Measurements from ENCODE around the gene TEAD1. TPM values are rescaled to one million over a fixed set of nuclear protein-coding genes. Genes with fewer than 3 reads are reported as not detected.

Gene TEAD1
- polyA plus RNA-seq, 1 experiment, result 79.2 TPM

DNA sequence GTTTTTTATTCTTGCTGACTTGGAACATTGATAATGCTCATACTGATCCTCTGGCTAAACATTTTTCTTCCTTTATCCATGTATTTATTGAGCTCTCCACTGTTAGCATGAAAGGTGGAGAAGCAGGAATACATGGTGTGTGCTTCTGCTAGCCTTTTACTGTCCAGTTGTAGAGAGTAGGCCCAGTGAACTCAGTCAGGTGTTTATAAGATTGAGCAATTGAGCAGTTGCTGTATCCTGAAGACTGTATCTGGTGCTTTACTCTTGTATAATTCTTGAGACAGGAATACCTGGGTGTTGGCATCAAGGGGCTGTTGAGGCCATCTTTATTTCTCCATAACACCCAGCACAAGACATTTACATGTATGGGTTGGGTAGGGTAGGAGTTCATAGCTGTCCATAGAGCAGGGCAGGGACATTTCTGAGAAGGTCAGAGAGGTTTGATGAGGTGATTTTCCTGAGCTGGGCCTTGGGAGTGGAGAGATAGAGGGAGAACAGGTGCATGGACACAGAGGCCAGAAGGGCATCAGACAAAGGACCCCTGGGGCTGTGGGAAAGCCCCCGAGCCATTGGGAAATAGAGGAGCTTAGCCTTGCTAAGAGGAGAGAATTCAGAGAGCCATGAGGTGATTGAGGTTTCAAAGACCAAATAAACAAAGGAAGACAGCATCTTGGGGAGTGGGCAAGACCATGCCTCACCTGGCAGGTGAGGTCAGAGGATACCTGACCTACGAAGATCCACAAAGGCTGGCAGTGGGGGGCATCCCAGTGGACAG is 155.5 kb downstream of the TEAD1 start:
- CTCF ChIA-PET, result interaction anchor here (0.6 kb wide), 1 partner anchor 193 kb away, joined by 3 read pairs; no protein-coding TSS in a partner anchor
- DNase-seq (ENCODE audit: low read depth), result no peak
- POLR2A ChIA-PET, result interaction anchor here (0.5 kb wide), 1 partner anchor 579 kb away, joined by 3 read pairs; no protein-coding TSS in a partner anchor
- Histone ChIP-seq H3K4me3 (ENCODE audit: low read depth, low read length) (no peak overlapping the region), H3K27me3 (ENCODE audit: control insufficient read depth, insufficient read depth, low read length) (no peaks in the 10 kb centered on the region), H3K36me3 (ENCODE audit: control insufficient read depth, insufficient read depth, low read length) (no peaks in the 10 kb centered on the region)
- TF ChIP-seq, protein P1, sequence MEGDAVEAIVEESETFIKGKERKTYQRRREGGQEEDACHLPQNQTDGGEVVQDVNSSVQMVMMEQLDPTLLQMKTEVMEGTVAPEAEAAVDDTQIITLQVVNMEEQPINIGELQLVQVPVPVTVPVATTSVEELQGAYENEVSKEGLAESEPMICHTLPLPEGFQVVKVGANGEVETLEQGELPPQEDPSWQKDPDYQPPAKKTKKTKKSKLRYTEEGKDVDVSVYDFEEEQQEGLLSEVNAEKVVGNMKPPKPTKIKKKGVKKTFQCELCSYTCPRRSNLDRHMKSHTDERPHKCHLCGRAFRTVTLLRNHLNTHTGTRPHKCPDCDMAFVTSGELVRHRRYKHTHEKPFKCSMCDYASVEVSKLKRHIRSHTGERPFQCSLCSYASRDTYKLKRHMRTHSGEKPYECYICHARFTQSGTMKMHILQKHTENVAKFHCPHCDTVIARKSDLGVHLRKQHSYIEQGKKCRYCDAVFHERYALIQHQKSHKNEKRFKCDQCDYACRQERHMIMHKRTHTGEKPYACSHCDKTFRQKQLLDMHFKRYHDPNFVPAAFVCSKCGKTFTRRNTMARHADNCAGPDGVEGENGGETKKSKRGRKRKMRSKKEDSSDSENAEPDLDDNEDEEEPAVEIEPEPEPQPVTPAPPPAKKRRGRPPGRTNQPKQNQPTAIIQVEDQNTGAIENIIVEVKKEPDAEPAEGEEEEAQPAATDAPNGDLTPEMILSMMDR (IDR thresholded peaks at IDR 0.05; ENCODE audit: insufficient read depth, low read depth, low read length), result no peak

DNA sequence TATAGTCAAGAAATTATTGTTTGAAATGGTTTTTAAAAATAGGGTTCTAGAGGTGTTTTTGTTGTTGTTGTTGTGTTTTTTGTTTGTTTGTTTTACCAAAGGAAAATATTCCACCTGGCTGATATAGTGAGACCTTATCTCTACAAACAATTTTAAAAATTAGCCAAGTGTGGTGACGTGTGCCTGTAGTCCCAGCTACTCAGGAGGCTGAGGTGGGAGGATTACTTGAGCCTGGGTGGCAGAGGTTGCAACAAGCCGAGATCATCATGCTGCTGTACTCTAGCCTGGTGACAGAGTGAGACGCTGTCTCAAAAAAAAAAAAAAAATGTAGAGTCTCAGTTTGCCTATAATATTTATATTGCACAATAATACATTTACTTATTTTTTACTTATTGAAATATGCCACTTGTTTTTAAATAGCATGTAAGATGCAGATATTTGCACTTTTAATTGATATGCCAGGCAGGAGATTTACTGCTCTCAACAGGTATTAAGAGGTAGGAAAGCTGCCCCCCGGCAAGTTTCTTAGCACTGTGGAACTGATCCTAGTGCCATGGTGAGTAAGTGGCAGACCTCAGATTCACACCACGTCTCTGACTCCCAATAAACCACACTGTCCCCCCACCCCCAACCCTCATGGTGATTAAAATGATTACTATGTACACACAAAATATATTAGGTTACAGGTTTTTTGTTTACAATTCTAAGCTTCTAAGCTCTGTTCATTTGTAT is 157.4 kb downstream of the TEAD1 start:
- Histone ChIP-seq H3K4me3 (ENCODE audit: low read depth, low read length) (no peak overlapping the region), H3K27me3 (ENCODE audit: control insufficient read depth, insufficient read depth, low read length) (no peaks in the 10 kb centered on the region), H3K36me3 (ENCODE audit: control insufficient read depth, insufficient read depth, low read length) (no peaks in the 10 kb centered on the region)
- ChIA-PET CTCF (interaction anchor here (1.3 kb wide), 1 partner anchor 9 kb away, joined by 3 read pairs; no protein-coding TSS in a partner anchor), POLR2A (no interaction called here)
- TF ChIP-seq, protein P1 (IDR thresholded peaks at IDR 0.05; ENCODE audit: insufficient read depth, low read depth, low read length), result no peak
- DNase-seq (ENCODE audit: low read depth), result no peak

DNA sequence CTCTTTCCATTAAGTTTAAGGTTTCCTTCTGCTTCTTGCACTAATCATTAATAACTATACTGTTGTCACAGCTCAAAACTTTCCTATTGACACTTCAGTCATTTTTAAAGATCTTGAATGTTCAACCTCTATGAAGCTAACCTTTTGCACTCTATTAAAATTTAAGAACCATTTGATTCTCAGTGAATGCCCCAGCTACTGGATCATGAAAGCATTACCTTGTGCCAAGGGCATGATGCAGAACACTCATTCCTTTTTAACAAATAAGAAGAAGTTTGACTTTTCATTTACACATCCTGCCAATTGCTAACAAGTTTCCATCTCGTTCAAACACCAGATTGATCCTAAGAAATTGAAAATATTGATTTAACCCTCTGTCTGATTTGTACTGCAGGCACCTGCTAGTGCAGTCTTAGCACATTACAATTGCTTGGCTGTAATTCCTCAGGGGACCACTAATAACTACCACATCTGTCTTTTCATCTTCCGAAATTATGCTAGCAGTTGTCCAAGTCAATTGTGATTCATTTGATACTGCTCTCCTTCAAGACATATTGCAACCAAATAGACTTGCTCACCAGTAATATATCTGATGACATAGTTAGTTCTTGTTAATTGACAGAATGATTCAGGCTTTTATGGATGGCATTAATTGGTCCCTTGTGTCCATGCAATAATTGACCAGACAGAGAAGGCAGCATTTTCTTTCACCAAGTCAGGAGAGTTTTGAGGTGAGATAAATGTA is 158.4 kb downstream of the TEAD1 start:
- CTCF ChIA-PET, result interaction anchor here (1.3 kb wide), 1 partner anchor 10 kb away, joined by 3 read pairs; no protein-coding TSS in a partner anchor
- TF ChIP-seq, protein P1 (IDR thresholded peaks at IDR 0.05; ENCODE audit: insufficient read depth, low read depth, low read length), result no peak
- Histone ChIP-seq H3K27me3 (ENCODE audit: control insufficient read depth, insufficient read depth, low read length) (no peaks in the 10 kb centered on the region), H3K36me3 (ENCODE audit: control insufficient read depth, insufficient read depth, low read length) (no peaks in the 10 kb centered on the region), H3K4me3 (ENCODE audit: low read depth, low read length) (no peak overlapping the region)
- no peak for DNase-seq (ENCODE audit: low read depth)
- POLR2A ChIA-PET, result no interaction called here

DNA sequence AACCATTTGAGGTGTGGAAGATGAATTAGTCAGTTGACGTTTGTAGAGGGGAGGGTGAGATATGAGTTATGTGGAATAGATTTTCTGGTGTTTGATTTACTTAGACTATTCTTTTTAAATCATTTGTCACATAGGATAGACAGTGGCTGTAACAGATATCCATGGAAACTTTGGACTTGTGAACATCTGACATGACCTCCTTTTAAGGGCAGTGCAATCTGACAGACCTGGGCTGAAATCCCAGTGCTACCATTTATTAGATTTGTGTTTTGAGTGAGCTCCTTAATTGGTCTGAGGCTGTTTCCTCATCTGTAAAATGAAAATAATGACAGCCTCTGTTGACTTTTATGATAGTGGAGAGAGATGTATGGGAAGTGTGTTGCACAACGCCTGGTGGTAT is 159.9 kb downstream of the TEAD1 start:
- no peak overlapping the region for H3K4me3 ChIP-seq (ENCODE audit: low read depth, low read length)
- H3K36me3 ChIP-seq (ENCODE audit: control insufficient read depth, insufficient read depth, low read length), result no peaks in the 10 kb centered on the region
- DNase-seq (ENCODE audit: low read depth), result no peak
- CTCF ChIA-PET, result no interaction called here
- POLR2A ChIA-PET, result no interaction called here
- H3K27me3 ChIP-seq (ENCODE audit: control insufficient read depth, insufficient read depth, low read length), result no peaks in the 10 kb centered on the region
- TF ChIP-seq, protein P1 (IDR thresholded peaks at IDR 0.05; ENCODE audit: insufficient read depth, low read depth, low read length), result no peak

DNA sequence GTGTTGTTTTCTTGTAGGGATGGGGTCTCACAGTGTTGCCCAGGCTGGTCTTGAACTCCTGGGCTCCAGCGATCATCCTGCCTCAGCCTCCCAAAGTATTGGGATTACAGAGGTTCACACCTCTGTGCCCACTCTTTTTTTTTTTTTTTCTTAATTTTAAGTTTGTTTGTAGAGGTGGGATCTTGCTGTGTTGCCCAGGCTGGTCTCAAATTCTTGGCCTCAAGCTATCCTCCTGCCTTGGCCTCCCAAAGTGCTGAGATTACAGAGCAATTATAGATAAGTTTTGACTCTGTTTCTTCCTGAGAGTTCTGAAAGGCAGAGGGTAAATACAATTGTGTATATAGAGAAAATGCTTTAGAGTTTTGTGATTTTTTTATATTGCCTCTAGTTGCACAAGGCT is 160.4 kb downstream of the TEAD1 start:
- H3K36me3 ChIP-seq (ENCODE audit: control insufficient read depth, insufficient read depth, low read length), result no peaks in the 10 kb centered on the region
- TF ChIP-seq, protein P1 (IDR thresholded peaks at IDR 0.05; ENCODE audit: insufficient read depth, low read depth, low read length), result no peak
- H3K4me3 ChIP-seq (ENCODE audit: low read depth, low read length), result no peak overlapping the region
- CTCF ChIA-PET, result no interaction called here
- DNase-seq (ENCODE audit: low read depth), result no peak
- POLR2A ChIA-PET, result no interaction called here
- no peaks in the 10 kb centered on the region for H3K27me3 ChIP-seq (ENCODE audit: control insufficient read depth, insufficient read depth, low read length)

All from BJ (cell line).